Measurements from ENCODE around the gene GPRIN3. TPM values are rescaled to one million over a fixed set of nuclear protein-coding genes. Genes with fewer than 3 reads are reported as not detected.

Gene GPRIN3
- total RNA-seq, 1 donor from 2014 or later: not detected

DNA sequence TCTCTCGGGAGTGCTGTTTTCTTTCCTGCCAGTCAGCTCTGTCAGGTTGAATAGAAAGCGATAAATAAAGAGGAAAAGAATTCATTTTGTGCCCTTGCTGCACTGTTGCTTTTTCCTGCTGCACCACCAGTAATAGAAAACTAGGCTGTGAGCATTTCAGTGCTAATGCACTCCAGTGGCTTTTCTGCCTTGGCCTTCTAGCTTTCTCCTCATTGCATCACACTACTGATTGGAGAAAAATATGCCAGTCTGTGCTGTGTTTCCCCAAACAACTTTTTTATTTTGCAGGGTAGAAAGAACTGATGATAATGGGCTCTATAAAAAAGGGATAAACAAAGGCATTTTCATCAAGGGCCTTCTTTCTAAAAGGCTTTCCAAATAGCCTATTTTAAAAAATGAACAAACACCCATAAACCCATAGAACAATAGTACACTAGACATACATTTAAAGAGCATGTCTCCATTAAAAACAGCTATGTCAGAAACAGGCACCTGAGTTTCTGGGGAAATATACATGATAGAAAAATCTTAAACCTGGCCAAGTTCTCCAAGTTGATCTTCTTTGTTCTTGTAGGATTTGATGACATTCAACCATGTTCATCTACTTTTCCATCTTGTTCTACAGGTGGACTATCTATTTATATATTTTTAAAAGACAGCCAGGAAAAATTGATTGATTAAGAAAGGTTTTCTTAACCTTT is 86.3 kb downstream of the GPRIN3 start:
- no peak for TF ChIP-seq CTCF (IDR thresholded peaks at IDR 0.05; ENCODE audit: insufficient read depth, low read length, severe bottlenecking)

GRCh38 chr4:89218587-89218986 is 89.0 kb downstream of the GPRIN3 start:
- Histone ChIP-seq H3K27me3 (ENCODE audit: control insufficient read depth, insufficient read depth, low read length) (no peaks in the 10 kb centered on the region), H3K4me3 (ENCODE audit: low read depth, low read length) (no peak overlapping the region), H3K36me3 (ENCODE audit: control insufficient read depth, insufficient read depth, low read length) (no peaks in the 10 kb centered on the region)
- DNase-seq (ENCODE audit: low read depth) (no peak), FAIRE-seq (no peak)
- TF ChIP-seq CTCF (IDR thresholded peaks at IDR 0.05; ENCODE audit: insufficient read depth, low read length, severe bottlenecking): no peak

More for the DNA sequence above, 86.3 kb downstream of the GPRIN3 start:
- DNase-seq (ENCODE audit: low read depth) (no peak), FAIRE-seq (no peak)
- H3K4me3 ChIP-seq (ENCODE audit: low read depth, low read length): no peak overlapping the region
- H3K27me3 ChIP-seq (ENCODE audit: control insufficient read depth, insufficient read depth, low read length): no peaks in the 10 kb centered on the region
- no peaks in the 10 kb centered on the region for H3K36me3 ChIP-seq (ENCODE audit: control insufficient read depth, insufficient read depth, low read length)

- H3K4me3 ChIP-seq (ENCODE audit: low read depth, low read length): no peak overlapping the region
- FAIRE-seq: no peak
- no peaks in the 10 kb centered on the region for H3K27me3 ChIP-seq (ENCODE audit: control insufficient read depth, insufficient read depth, low read length)
- no peak for DNase-seq (ENCODE audit: low read depth)
- no peaks in the 10 kb centered on the region for H3K36me3 ChIP-seq (ENCODE audit: control insufficient read depth, insufficient read depth, low read length)
- TF ChIP-seq CTCF (IDR thresholded peaks at IDR 0.05; ENCODE audit: insufficient read depth, low read length, severe bottlenecking): no peak
Observed at GRCh38 chr4:89217604-89218003, 90.0 kb downstream of the GPRIN3 start.

DNA sequence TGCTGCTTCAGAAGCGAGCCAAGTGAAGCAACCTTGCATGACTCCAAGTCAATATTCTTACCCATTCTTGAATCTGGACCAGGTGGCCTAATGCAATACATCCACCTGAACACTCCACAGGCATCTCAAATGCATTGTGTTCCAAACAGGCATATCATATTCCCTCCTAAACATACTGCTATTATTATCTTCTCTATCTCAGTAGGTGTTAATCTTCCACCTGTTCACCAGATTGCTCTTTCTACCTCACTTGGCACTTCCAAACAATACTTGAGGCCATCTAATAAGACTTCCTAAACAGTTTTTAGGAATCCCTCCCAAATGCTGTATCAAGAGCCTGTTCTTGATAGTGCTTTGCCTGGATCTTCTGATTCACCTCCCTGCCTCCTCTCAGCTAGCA is 90.7 kb downstream of the GPRIN3 start:
- Histone ChIP-seq H3K4me3 (ENCODE audit: low read depth, low read length) (no peak overlapping the region), H3K27me3 (ENCODE audit: control insufficient read depth, insufficient read depth, low read length) (no peaks in the 10 kb centered on the region), H3K36me3 (ENCODE audit: control insufficient read depth, insufficient read depth, low read length) (no peaks in the 10 kb centered on the region)
- no peak for DNase-seq (ENCODE audit: low read depth)
- FAIRE-seq: no peak
- TF ChIP-seq CTCF (IDR thresholded peaks at IDR 0.05; ENCODE audit: insufficient read depth, low read length, severe bottlenecking): no peak

DNA sequence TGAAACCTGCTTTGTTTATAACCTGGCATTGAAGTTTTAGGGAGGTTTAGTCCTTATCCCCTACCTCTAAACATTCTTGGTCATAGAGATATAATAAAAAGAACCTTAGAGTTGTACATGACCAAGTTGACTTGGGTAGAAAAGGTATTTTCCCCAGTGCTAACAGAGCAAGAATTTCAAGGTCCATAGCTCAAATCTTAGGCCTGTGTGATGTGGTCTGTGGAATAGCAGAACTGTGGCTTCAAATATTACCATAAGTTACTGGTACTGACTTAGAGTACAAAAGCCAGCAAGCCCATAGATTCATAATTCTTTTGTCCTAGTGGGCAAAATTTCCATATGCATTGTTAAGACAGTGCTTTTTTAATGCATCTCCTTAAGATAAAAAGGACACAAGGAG is 91.2 kb downstream of the GPRIN3 start:
- H3K27me3 ChIP-seq (ENCODE audit: control insufficient read depth, insufficient read depth, low read length): no peaks in the 10 kb centered on the region
- no peak for TF ChIP-seq CTCF (IDR thresholded peaks at IDR 0.05; ENCODE audit: insufficient read depth, low read length, severe bottlenecking)
- H3K4me3 ChIP-seq (ENCODE audit: low read depth, low read length): no peak overlapping the region
- H3K36me3 ChIP-seq (ENCODE audit: control insufficient read depth, insufficient read depth, low read length): no peaks in the 10 kb centered on the region
- no peak for FAIRE-seq
- DNase-seq (ENCODE audit: low read depth): no peak

GRCh38 chr4:89215736-89216135 is 91.9 kb downstream of the GPRIN3 start:
- no peak for TF ChIP-seq CTCF (IDR thresholded peaks at IDR 0.05; ENCODE audit: insufficient read depth, low read length, severe bottlenecking)
- FAIRE-seq (no peak), DNase-seq (ENCODE audit: low read depth) (no peak)
- Histone ChIP-seq H3K4me3 (ENCODE audit: low read depth, low read length) (no peak overlapping the region), H3K27me3 (ENCODE audit: control insufficient read depth, insufficient read depth, low read length) (no peaks in the 10 kb centered on the region), H3K36me3 (ENCODE audit: control insufficient read depth, insufficient read depth, low read length) (no peaks in the 10 kb centered on the region)
